CD4-positive, alpha-beta T cell treated with Interferon alpha-2 for 1 hour (primary cell): ENCODE data around the gene CECR2.

Experiments
- DNase-seq, 2 donors: peaks; one replicate each; pipeline ENCODE4 v3.0.0-alpha.2; 2020 to 2022

CECR2 gene

DNA sequence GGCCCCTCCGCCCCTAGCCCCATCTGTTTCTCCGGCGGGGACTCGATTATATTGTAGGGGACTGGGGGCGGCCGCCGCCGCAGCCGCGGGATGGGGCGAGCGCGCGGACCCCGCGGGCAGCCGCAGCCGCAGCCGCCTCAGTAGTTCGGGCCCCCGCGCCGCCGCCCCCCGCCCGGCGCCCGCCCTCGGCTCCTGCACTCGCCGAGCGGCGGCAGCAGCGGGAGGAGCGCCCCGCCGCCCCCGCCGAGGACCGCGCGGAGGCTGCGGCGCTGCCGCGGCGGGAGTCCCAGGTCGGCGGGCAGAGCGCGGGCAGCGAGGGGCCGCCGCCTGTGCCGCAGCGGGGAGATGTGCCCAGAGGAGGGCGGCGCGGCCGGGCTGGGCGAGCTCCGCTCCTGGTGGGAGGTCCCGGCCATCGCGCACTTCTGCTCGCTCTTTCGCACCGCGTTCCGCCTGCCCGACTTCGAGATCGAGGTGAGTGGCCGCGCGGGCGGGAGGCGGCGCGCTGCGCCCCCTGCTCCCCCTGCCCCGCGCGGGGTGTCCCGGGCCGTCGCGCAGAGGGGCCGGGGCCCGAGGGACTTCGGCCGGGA is at the start of gene CECR2:
Gene CECR2, plus strand, starts transcription at position 22 of the 587 bp plus-strand sequence. Its CDS starts 324 bp downstream, at position 346.
- DNase-seq, result no peak

GRCh38 chr22:17319546-17319945 is 49.7 kb upstream of the CECR2 start:
- no peak for DNase-seq

GRCh38 chr22:17322511-17322910 is 46.7 kb upstream of the CECR2 start:
- no peak for DNase-seq

GRCh38 chr22:17331690-17332089 is 37.6 kb upstream of the CECR2 start:
- no peak for DNase-seq

GRCh38 chr22:17332109-17332800 is 37.0 kb upstream of the CECR2 start:
- no peak for DNase-seq

- DNase-seq, result no peak
Measured at GRCh38 chr22:17334059-17334458, 35.2 kb upstream of the CECR2 start.

DNA sequence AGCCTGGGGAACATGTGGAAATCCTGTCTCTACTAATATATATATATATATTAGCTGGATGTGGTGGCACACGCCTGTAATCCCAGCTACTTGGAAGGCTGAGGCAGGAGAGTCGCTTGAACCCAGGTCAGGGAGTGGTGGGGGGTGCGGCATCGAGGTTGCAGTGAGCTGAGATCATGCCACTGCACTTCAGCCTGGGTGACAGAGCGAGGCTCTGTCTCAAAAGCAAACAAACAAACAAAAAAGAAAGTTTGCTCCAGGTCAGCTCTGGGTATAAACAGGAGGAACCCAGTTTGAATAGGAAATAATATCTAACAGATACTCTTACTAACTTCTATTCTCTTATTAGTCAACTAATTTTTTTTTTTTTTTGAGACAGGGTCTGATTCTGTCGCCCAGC is 34.3 kb upstream of the CECR2 start:
- no peak for DNase-seq

DNA sequence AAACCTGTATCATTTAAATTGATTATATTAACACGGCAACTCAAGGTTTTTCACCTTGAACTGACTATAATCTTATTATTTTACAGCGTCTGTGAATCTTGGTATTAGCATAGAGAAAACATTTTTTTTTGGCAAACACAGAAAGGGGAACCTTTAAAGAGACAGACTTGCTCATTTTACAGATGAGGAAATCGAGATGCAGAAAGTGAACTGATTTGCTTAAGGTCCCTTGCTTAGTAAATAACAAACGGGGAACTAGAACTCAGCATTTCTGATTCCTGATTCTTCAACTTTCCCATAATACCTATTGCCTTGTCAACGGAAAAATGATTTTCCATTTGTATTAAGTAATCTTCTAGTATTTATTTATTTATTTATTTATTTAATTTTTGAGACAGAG is 33.2 kb upstream of the CECR2 start:
- DNase-seq, result no peak

DNA sequence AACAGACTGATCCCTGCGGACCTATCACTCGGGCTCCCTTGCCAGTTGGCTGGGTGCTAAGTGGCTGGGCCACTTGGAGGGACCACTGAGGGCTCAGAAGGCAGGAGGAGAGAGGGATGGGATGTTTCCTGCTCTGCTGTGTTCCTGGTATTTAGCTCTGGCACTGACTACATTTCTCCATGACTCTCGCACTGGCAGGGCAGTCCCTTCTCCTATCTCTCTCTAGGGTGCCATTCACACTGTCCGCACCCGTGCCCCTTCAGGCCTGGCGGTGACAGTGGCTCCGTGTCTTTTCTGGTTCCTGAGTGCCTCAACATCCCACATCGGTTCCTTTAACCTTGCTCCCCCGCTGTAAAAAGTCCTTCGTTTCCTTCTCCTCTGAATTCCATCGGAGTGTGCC is 31.6 kb upstream of the CECR2 start:
- no peak for DNase-seq

DNA sequence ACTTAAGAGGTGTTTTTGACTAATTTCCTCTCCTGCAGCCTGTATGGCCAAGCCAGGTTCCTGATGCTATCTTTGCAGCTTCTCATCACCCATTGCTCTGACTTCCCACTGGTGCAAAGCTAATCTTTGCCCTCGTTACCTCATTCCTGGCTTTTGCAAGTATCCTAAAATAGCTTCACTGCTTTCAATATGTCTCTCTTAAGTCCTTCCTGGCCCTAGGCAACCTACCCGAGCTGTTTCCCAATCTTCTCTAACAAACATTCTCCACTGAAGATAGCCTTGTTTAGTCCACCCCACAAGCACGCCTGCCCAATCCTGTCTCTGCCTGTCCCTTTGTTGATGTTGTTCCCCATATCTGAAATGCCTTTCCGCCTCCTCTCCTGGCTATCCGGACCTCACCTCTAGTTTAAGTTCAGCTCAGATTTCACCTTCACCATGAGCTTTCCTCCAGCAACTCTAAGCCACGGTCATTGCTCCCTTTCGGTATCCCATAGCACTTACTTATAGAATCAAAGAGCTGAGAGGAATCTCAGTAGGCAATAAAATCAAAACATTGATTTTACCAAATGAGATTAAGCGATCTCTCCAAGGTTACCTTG is 30.1 kb upstream of the CECR2 start:
- no peak for DNase-seq

DNA sequence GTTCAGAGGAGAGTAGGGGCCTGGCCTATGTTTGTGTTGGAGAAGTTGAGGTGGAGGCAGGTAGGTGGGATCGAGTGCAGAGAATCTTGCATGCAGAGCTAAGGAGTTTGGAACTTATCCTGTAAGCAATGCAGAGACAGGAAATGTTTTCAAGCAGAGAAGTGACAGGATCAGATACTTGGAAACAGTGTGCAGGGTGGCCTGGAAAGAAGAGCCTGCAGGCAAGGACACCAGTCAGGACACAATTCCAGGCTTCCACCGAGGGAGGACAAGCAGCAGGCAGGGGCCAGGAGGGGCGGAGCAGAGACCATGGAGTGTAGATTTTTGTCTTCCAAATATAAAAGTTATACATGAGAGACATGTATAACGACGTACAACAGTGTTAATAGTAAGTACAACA is 26.9 kb upstream of the CECR2 start:
- DNase-seq, result no peak

- no peak for DNase-seq
Measured at GRCh38 chr22:17343766-17344165, 25.5 kb upstream of the CECR2 start.

DNA sequence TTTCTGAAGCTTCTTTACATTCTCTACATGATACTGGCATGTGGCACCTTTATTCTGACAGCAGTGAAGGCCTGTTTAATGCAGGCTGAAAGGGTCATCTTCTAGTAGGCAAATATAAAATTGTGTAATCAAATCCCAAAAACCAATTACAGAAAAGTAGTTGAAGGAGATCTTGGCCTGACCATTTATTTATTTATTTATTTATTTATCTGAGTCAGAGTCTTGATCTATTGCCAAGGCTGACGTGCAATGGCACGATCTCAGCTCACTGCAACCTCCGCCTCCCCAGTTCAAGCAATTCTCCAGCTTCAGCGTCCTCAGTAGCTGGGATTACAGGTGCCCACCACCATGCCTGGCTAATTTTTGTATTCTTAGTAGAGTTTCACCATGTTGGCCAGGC is 22.7 kb upstream of the CECR2 start:
- DNase-seq, result no peak

DNA sequence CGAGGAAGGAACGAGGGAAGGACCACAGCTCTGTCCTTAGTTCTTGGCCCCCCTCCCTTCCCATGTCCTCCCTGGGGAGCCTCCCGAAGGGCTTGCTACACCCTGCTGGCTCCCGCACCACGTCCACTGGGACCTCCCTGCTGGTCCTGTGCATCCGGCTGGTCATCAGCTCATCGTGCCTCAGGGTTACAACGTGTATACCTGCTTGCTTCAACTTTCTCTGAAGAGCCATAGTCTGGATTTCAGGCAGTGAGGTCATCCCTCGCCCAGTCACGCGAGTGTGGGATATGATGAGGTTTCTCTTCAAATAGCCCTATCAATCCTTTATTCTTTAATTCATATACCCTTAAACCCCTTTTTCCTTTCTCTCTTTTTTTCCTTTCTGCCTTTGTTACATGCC is 21.5 kb upstream of the CECR2 start:
- DNase-seq, result no peak

DNA sequence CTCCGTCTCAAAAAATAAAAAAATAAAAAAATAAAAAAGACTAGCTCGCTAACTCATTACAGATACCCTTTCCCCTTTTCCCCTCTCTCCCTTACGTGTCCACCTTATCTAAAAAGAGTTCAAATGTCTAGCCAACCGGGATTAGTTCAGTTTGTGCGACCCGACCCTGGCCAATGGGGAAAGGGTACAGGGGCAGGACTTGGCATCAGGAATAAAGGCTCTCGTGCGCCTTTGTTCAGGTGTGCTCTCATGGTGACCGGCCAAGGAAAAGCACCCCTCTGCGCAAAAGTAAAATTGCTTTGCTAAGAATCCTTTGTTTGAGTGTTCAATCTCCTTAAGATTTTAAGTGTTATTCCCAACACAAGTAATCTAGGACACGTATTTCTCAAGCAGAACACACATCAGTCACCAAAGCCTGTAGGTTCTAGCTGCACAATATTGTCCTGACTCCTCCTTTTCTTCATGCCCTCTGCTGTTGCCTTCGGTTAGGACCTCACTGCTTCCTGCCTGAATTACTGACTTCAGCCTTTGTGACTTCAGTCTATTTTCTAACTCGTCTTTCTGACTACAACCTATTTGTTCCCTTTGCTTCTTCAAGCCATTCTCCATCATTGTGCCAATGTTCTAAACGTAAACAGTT is 20.7 kb upstream of the CECR2 start:
- DNase-seq, result no peak

DNA sequence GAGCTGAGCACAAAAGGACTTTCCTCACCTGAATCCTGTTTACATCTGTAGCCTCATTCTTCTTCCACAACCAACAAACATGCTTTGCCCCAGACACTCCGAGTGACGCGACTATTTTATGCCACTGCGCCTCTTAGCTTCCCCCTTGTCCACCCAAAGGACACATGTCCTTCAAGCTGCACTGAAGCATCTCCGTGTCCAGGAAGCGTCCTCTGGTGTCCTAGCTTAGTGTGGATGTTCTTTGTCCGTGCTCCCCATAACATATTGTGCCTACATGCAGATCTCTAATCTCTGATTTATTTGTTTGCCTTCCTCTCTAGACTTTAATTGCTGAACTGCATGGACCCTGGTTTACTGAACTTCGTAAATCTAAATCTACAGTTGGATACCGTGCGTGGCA is 20.1 kb upstream of the CECR2 start:
- no peak for DNase-seq

- no peak for DNase-seq
Measured at GRCh38 chr22:17350292-17350691, 19.0 kb upstream of the CECR2 start.

- DNase-seq, result no peak
Measured at GRCh38 chr22:17352798-17353197, 16.5 kb upstream of the CECR2 start.

GRCh38 chr22:17357688-17358087 is 11.6 kb upstream of the CECR2 start:
- no peak for DNase-seq

DNA sequence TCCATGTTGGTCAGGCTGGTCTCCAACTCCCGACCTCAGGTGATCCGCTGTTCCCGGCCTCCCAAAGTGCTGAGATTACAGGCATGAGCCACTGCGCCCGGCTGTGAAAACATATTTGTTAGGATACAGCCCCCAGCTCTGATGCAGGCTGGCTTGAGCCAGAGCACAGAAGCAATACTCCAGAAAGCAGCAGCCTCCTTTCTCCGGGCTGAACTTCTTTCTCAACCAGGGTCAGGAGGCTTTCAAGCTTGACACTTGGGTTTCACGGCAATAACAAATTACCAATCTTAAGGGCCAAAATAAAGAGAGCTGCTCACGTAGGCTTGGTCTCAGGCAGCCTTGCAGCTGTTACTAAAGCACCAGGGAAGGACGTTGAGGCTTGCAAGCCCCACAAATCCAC is 10.8 kb upstream of the CECR2 start:
- no peak for DNase-seq

DNA sequence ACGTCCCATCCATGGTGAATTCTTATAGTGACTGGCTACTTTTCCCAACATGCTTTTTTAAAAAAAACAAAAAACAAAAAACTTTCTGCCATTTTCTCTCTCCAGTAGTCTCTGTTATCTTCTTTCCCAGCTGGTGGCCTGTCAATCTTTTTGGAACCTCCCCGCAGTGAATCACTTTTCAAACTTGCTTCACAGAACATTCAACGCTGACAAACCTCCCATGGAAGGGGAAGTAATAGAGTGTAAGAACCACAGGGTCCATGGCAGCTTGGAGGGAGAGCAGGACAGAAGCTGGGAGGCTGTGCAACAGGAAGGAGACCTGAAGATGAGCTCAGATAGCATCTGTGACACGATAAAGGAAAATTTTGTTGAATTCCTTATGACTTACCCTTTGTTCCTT is 9.8 kb upstream of the CECR2 start:
- DNase-seq, result no peak

GRCh38 chr22:17366329-17366728 is 2.9 kb upstream of the CECR2 start:
- no peak for DNase-seq

GRCh38 chr22:17366830-17367229 is 2.4 kb upstream of the CECR2 start:
- peak in 1 of 2 donors; percentile 15 for DNase-seq

GRCh38 chr22:17368144-17368543 is 1.1 kb upstream of the CECR2 start:
- no peak for DNase-seq
